Panc1 (cell line): Measurements from ENCODE around the gene RTL5.

ENCODE experiments used
- SIN3A ChIP-seq: IDR thresholded peaks from 2 replicates; pipeline ENCODE4 v1.6.1; 2012; ENCODE audit warnings: low read depth, mild to moderate bottlenecking, low read length, moderate library complexity, borderline replicate concordance; ENCODE audit not compliant: insufficient read depth
- TF ChIP-seq, protein P1 (sequence below): fragments of 450-650 bp; IDR thresholded peaks from 2 replicates; pipeline ENCODE4 v1.5.1; 2017; ENCODE audit warnings: mild to moderate bottlenecking
- TF ChIP-seq, protein P2 (sequence below), 2 experiments: IDR thresholded peaks; 2 replicates each; pipeline ENCODE4 v1.6.1; 2011 to 2012; ENCODE audit warnings: low read depth in 2 of 2, control low read depth in 1 of 2, low read length in 1 of 2, mild to moderate bottlenecking in 1 of 2, moderate library complexity in 1 of 2; ENCODE audit not compliant: insufficient read depth in 1 of 2

DNA sequence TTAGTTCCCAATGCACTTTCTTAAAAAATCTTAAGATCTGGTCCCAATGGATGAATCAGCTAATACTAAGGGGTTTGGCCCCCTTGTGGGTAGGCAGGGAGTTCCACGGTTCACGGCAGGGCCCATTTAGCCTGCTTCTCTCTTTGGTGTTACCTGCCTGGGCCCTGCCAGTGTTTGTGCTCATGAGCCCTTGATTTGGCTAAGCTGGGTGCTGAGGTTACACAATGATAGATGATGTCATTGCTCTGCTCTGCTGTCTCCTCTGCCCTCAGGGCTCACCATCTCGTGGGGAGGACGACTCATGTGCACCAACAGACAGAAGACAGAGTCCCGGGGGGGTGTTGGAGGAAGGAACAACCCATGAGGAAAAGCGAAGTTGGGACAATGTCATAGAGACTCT is 24.4 kb downstream of the RTL5 start:
- TF ChIP-seq, protein P1, sequence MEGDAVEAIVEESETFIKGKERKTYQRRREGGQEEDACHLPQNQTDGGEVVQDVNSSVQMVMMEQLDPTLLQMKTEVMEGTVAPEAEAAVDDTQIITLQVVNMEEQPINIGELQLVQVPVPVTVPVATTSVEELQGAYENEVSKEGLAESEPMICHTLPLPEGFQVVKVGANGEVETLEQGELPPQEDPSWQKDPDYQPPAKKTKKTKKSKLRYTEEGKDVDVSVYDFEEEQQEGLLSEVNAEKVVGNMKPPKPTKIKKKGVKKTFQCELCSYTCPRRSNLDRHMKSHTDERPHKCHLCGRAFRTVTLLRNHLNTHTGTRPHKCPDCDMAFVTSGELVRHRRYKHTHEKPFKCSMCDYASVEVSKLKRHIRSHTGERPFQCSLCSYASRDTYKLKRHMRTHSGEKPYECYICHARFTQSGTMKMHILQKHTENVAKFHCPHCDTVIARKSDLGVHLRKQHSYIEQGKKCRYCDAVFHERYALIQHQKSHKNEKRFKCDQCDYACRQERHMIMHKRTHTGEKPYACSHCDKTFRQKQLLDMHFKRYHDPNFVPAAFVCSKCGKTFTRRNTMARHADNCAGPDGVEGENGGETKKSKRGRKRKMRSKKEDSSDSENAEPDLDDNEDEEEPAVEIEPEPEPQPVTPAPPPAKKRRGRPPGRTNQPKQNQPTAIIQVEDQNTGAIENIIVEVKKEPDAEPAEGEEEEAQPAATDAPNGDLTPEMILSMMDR = no peak
- TF ChIP-seq, protein P2, sequence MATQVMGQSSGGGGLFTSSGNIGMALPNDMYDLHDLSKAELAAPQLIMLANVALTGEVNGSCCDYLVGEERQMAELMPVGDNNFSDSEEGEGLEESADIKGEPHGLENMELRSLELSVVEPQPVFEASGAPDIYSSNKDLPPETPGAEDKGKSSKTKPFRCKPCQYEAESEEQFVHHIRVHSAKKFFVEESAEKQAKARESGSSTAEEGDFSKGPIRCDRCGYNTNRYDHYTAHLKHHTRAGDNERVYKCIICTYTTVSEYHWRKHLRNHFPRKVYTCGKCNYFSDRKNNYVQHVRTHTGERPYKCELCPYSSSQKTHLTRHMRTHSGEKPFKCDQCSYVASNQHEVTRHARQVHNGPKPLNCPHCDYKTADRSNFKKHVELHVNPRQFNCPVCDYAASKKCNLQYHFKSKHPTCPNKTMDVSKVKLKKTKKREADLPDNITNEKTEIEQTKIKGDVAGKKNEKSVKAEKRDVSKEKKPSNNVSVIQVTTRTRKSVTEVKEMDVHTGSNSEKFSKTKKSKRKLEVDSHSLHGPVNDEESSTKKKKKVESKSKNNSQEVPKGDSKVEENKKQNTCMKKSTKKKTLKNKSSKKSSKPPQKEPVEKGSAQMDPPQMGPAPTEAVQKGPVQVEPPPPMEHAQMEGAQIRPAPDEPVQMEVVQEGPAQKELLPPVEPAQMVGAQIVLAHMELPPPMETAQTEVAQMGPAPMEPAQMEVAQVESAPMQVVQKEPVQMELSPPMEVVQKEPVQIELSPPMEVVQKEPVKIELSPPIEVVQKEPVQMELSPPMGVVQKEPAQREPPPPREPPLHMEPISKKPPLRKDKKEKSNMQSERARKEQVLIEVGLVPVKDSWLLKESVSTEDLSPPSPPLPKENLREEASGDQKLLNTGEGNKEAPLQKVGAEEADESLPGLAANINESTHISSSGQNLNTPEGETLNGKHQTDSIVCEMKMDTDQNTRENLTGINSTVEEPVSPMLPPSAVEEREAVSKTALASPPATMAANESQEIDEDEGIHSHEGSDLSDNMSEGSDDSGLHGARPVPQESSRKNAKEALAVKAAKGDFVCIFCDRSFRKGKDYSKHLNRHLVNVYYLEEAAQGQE (IDR thresholded peaks at IDR 0.05; ENCODE audit: insufficient read depth in 1 of 2, low read depth in 2 of 2, low read length in 1 of 2) = no peak
- TF ChIP-seq SIN3A = no peak
